ENCODE data around the gene CEP350. TPM values are rescaled to one million over a fixed set of nuclear protein-coding genes. Genes with fewer than 3 reads are reported as not detected.

CEP350 gene
- total RNA-seq, 1 donor from 2014 or later = 39.2 TPM

DNA sequence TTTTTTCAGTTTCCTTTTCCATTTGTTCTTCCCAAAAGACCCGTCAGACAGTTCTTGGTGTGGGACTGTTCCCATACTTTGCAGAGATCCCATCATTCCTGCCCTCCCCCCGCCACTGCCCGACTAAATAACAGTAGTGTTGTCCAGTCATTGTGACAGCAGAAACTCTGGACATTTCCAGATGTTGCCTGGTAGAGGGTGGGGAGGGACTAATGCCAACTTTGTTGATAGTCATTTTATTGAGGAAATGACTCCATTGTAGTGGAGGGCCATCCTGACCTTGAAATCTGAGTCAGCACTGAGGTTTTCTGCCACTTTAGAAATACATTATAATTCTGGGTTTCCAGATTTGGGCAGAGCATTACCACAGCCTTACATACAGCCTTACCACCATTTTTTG is 85.4 kb downstream of the CEP350 start:
- no peaks in the 10 kb centered on the region for H3K9me3 Mint-ChIP-seq (ENCODE audit: unreplicated experiment)
- H3K4me3 Mint-ChIP-seq (ENCODE audit: unreplicated experiment) = no peak overlapping the region
- H3K27ac Mint-ChIP-seq (ENCODE audit: unreplicated experiment) = no peak overlapping the region
- no peak for DNase-seq (ENCODE audit: low spot score)
- no peaks in the 10 kb centered on the region for H3K27me3 Mint-ChIP-seq (ENCODE audit: unreplicated experiment)
- peaks cover 8% of the 10 kb centered on the region for H3K36me3 Mint-ChIP-seq (ENCODE audit: low read depth, unreplicated experiment)
- TF ChIP-seq, protein P1, sequence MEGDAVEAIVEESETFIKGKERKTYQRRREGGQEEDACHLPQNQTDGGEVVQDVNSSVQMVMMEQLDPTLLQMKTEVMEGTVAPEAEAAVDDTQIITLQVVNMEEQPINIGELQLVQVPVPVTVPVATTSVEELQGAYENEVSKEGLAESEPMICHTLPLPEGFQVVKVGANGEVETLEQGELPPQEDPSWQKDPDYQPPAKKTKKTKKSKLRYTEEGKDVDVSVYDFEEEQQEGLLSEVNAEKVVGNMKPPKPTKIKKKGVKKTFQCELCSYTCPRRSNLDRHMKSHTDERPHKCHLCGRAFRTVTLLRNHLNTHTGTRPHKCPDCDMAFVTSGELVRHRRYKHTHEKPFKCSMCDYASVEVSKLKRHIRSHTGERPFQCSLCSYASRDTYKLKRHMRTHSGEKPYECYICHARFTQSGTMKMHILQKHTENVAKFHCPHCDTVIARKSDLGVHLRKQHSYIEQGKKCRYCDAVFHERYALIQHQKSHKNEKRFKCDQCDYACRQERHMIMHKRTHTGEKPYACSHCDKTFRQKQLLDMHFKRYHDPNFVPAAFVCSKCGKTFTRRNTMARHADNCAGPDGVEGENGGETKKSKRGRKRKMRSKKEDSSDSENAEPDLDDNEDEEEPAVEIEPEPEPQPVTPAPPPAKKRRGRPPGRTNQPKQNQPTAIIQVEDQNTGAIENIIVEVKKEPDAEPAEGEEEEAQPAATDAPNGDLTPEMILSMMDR (IDR thresholded peaks at IDR 0.05; ENCODE audit: unreplicated experiment) = no peak
- peaks cover 10% of the 10 kb centered on the region for H3K4me1 Mint-ChIP-seq (ENCODE audit: unreplicated experiment)

DNA sequence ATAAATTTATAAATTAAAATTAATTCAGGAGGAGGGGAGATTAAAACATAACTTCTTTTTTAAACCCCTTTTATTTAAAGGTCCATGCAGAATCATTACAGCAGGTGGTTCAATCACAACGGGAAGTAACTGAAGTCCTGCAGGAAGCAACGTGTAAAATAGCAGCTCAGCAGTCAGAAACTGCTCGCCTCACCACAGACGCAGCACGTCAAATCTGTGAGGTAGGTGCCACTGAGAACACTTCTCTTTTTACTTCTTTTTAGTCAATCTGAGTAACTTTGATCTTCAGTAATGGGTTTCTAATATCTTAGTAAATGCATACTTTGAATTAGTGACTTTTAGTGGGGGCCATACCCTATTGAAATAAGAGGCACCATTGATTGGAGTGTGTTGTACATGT is 87.0 kb downstream of the CEP350 start:
- no peaks in the 10 kb centered on the region for H3K9me3 Mint-ChIP-seq (ENCODE audit: unreplicated experiment)
- H3K27me3 Mint-ChIP-seq (ENCODE audit: unreplicated experiment) = no peaks in the 10 kb centered on the region
- TF ChIP-seq, protein P1 (IDR thresholded peaks at IDR 0.05; ENCODE audit: unreplicated experiment) = no peak
- peaks cover 10% of the 10 kb centered on the region for H3K4me1 Mint-ChIP-seq (ENCODE audit: unreplicated experiment)
- peaks cover 18% of the 10 kb centered on the region for H3K36me3 Mint-ChIP-seq (ENCODE audit: low read depth, unreplicated experiment)
- H3K4me3 Mint-ChIP-seq (ENCODE audit: unreplicated experiment) = no peak overlapping the region
- no peak overlapping the region for H3K27ac Mint-ChIP-seq (ENCODE audit: unreplicated experiment)
- no peak for DNase-seq (ENCODE audit: low spot score)

DNA sequence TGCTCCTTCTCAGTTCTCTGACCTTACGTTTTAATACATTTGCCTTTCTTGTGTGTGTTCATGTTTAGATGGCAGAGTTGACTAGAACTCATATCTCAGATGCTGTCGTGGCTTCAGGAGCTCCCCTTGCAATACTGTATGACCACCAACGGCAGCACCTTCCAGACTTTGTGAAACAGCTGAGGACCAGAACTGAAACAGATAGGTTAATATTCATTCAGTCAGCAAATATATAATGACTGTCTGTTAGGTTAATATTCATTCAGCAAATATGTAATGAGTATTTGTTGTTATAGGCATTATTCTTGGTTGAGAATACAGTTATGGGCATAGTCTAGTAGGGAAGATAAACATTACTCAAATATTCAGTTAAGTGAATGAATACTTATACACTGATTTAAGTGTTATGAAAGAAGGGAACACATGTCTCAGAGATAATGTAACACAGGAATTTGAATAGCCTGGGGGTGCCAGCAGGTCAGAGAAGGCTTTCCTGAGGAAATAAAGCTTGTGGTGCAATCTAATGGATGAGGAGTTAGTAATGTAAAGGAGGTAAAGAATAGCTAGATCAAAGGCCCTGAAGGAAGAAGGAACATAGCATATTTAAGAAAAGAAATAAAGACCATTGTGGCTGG is 88.5 kb downstream of the CEP350 start:
- H3K36me3 Mint-ChIP-seq (ENCODE audit: low read depth, unreplicated experiment) = peaks cover 18% of the 10 kb centered on the region
- no peak for DNase-seq (ENCODE audit: low spot score)
- no peaks in the 10 kb centered on the region for H3K27me3 Mint-ChIP-seq (ENCODE audit: unreplicated experiment)
- peak overlapping the region; percentile 32 for H3K27ac Mint-ChIP-seq (ENCODE audit: unreplicated experiment)
- peaks cover 10% of the 10 kb centered on the region for H3K4me1 Mint-ChIP-seq (ENCODE audit: unreplicated experiment)
- TF ChIP-seq, protein P1 (IDR thresholded peaks at IDR 0.05; ENCODE audit: unreplicated experiment) = no peak
- no peaks in the 10 kb centered on the region for H3K9me3 Mint-ChIP-seq (ENCODE audit: unreplicated experiment)
- H3K4me3 Mint-ChIP-seq (ENCODE audit: unreplicated experiment) = peak overlapping the region; percentile 37

DNA sequence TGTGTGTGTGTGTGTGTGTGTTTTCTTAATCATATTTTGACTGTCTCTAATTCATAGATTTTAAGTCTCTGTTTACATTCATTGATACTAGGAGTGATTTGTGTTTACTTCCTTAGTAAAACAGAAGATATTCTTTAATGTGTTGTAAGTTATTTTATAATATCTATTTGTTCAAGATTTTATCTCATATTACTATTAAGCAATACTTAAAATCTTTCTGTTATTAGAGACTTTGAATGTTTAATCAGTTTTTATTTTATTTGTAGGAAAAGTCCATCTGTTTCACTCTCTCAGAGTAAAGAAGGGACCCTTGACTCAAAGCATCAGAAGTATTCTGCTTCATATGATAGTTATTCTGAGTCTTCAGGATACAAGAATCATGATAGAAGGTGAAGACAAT is 89.2 kb downstream of the CEP350 start:
- Mint-ChIP-seq H3K27ac (ENCODE audit: unreplicated experiment) (no peak overlapping the region), H3K27me3 (ENCODE audit: unreplicated experiment) (no peaks in the 10 kb centered on the region), H3K36me3 (ENCODE audit: low read depth, unreplicated experiment) (peaks cover 19% of the 10 kb centered on the region), H3K4me3 (ENCODE audit: unreplicated experiment) (peak overlapping the region; percentile 37), H3K4me1 (ENCODE audit: unreplicated experiment) (peaks cover 10% of the 10 kb centered on the region), H3K9me3 (ENCODE audit: unreplicated experiment) (no peaks in the 10 kb centered on the region)
- no peak for DNase-seq (ENCODE audit: low spot score)
- TF ChIP-seq, protein P1 (IDR thresholded peaks at IDR 0.05; ENCODE audit: unreplicated experiment) = no peak

DNA sequence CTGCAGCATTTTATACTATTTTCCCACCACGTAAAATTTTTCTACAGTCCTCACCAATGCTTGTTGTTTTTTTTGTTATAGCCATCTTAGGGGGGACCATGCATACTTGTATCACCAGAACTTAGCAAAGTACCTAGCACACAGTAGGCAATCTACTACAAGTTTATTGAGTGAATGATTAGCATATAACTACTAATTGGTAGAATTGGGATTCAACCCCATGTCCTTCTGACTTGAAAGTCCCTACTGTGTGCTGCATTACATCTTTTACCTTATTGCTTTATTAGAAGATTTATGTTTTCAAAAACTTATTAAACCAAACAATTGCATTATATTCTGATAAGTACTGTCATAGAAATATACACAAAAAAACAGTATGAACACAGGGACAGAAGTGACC is 92.1 kb downstream of the CEP350 start:
- no peak for DNase-seq (ENCODE audit: low spot score)
- Mint-ChIP-seq H3K27ac (ENCODE audit: unreplicated experiment) (no peak overlapping the region), H3K27me3 (ENCODE audit: unreplicated experiment) (no peaks in the 10 kb centered on the region), H3K36me3 (ENCODE audit: low read depth, unreplicated experiment) (peaks cover 25% of the 10 kb centered on the region), H3K9me3 (ENCODE audit: unreplicated experiment) (no peaks in the 10 kb centered on the region), H3K4me3 (ENCODE audit: unreplicated experiment) (no peak overlapping the region), H3K4me1 (ENCODE audit: unreplicated experiment) (peaks cover 14% of the 10 kb centered on the region)
- TF ChIP-seq, protein P1 (IDR thresholded peaks at IDR 0.05; ENCODE audit: unreplicated experiment) = no peak

Data from endothelial cell (in vitro differentiated cells).